NT2/D1 (cell line): ENCODE measurements around the gene CD34.

Experiments
- SUZ12 ChIP-seq: IDR thresholded peaks from 2 replicates; pipeline ENCODE4 v1.6.1; 2011; ENCODE audit not compliant: insufficient read length, insufficient read depth; ENCODE audit errors: extremely low read depth
- YY1 ChIP-seq: IDR thresholded peaks from 2 replicates; pipeline ENCODE4 v1.6.1; 2011; ENCODE audit not compliant: insufficient read length, insufficient read depth
- ZNF274 ChIP-seq: IDR thresholded peaks from 2 replicates; pipeline ENCODE4 v1.6.1; 2011; ENCODE audit warnings: mild to moderate bottlenecking, low read depth, low read length

- TF ChIP-seq ZNF274 (no peak), YY1 (no peak), SUZ12 (no peak)
These were observed 27.7 kb downstream of the CD34 start for GRCh38 chr1:207883104-207883651.
